Measurements from ENCODE around the gene PGM3.
"Not testable (repeated sequence)": the region's sequence is repeated elsewhere in the genome, so short reads cannot be mapped to it uniquely, and the experiment has no call there.

PGM3 gene, protein sequence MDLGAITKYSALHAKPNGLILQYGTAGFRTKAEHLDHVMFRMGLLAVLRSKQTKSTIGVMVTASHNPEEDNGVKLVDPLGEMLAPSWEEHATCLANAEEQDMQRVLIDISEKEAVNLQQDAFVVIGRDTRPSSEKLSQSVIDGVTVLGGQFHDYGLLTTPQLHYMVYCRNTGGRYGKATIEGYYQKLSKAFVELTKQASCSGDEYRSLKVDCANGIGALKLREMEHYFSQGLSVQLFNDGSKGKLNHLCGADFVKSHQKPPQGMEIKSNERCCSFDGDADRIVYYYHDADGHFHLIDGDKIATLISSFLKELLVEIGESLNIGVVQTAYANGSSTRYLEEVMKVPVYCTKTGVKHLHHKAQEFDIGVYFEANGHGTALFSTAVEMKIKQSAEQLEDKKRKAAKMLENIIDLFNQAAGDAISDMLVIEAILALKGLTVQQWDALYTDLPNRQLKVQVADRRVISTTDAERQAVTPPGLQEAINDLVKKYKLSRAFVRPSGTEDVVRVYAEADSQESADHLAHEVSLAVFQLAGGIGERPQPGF

GRCh38 chr6:83192871-83193746, at the start of gene PGM3, which contains the start of gene RWDD2A:
TSS of gene PGM3 (minus strand) at chr6:83193265. CDS start at chr6:83191012, 2,253 bp downstream.
TSS of gene RWDD2A (plus strand) at chr6:83193357. CDS start at chr6:83194452, 1,095 bp downstream.
- peak; percentile 97 for DNase-seq (ENCODE audit: low spot score)

DNA sequence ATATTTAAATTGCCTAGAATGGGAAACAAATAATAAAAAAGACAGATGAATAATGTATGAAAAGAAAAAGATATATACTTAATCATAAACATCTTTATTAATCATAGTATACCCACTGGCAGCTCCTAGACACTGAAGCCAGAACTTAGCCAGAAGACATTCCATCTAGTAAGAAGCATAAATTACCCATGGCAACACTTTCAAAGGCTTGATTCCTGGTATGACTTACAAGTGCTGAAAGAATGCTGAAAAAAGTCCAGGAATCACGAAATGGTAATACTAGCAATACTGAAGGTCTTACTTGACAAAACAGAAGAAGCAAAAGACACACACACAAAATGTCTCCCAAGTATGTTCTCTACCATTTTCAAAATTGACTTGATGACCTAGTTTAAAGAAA, 38.1 kb upstream of the PGM3 start:
- DNase-seq (ENCODE audit: low spot score), result no peak

GRCh38 chr6:83226517-83226916, 33.5 kb upstream of the PGM3 start:
- DNase-seq (ENCODE audit: low spot score), result no peak

DNA sequence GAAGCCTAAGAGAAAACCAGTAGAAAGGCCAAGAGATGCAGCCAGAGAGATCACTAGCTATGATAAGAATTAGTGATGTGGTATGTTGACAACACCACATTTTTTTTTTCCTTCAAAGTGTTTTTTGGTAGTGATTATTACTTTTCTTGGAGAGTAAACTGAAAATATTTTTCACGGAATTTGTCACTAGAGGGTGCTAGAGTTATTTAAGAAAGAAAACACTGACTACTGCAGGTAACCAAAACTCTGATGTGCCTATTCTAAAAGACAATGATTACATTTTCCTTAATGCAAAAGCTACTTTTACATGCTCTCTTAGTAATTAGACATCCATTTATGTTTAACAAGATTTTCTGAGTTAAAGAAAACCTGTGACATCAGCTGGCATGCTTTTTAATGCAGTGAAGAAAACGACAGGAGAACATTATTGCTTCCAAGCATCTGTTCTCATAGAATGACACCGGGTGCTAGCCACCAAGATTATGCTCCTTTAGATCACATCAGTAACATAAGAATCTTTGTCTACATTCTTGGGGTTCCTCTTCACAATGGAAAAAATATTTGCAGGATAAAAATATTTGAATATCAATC, 28.9 kb upstream of the PGM3 start:
- DNase-seq (ENCODE audit: low spot score), result no peak

GRCh38 chr6:83221276-83221675, 28.2 kb upstream of the PGM3 start:
- no peak for DNase-seq (ENCODE audit: low spot score)

- DNase-seq (ENCODE audit: low spot score), result no peak
Observed at GRCh38 chr6:83220121-83220520, 27.1 kb upstream of the PGM3 start.

DNA sequence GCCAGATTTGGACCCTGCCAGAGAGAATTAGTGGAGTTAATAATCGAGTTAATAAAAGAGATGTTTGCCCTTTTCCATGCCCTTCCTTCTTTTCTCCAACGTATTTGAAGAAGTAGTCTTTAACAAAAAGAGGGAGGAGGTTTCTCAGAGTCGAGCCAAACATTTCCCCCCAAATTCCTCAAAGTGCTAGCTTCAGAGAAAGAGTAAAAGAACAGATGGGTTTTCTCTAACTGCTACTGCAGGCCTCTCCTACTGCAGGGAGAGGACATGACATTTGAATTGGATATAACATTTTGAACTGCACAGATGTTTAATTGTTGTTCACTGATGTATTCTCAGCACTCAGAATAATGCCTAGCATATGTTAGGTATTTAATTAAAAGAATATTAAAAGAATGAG, 25.6 kb upstream of the PGM3 start:
- no peak for DNase-seq (ENCODE audit: low spot score)

GRCh38 chr6:83216806-83217205, 23.7 kb upstream of the PGM3 start:
- no peak for DNase-seq (ENCODE audit: low spot score)

DNA sequence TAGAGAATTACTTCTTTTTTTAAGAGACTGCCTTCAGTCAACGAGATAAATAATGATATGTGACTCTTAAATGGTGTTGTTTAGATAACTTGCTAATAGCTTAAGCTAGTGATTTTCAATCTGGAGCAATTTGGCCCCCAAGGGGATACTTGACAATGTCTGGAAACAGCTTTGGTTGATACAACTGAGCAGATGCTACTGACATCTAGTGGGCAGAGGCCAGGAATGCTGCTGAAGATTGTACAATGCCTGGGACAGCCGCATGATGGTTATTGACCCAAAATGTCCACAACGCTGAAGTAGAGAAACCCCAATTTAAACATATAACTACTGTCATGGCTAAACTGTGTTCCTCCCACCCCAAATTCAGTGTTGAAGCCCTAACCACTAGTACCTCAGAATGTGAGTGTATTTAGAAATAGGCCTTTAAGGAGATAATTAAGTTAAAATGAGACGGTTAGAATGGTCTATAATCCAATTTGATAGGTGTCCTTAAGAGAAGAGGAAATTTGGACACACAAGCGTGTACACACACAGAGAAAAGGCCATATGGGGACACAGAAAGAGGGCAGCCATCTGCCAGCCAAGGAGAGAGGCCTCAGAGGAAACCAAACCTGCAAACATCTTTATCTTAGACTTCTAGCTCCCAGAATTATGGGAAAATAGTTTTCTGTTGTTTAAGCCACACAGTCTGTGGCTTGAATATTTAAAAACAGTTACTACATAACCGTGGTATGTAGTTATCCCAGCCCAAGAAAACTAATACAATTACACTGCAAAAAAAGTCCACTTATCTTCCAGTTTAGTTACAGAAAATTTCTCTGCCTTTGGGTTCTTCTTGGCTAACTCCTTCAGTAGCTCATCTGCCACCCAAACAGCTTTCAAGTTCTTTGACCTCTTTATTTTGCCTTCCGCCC, 22.3 kb upstream of the PGM3 start:
- DNase-seq (ENCODE audit: low spot score), result peak; percentile 30

- DNase-seq (ENCODE audit: low spot score), result no peak
Observed at GRCh38 chr6:83202031-83202430, 9.0 kb upstream of the PGM3 start.

GRCh38 chr6:83199863-83200225, 6.8 kb upstream of the PGM3 start:
- DNase-seq (ENCODE audit: low spot score), result no peak

GRCh38 chr6:83199173-83199862, 6.3 kb upstream of the PGM3 start:
- DNase-seq (ENCODE audit: low spot score), result no peak

- no peak for DNase-seq (ENCODE audit: low spot score)
Observed at GRCh38 chr6:83198486-83199172, 5.6 kb upstream of the PGM3 start.

GRCh38 chr6:83193747-83194566, 892 bp upstream of the PGM3 start:
- peak; percentile 41 for DNase-seq (ENCODE audit: low spot score)

GRCh38 chr6:83192456-83192855, 609 bp downstream of the PGM3 start:
- no peak for DNase-seq (ENCODE audit: low spot score)

DNA sequence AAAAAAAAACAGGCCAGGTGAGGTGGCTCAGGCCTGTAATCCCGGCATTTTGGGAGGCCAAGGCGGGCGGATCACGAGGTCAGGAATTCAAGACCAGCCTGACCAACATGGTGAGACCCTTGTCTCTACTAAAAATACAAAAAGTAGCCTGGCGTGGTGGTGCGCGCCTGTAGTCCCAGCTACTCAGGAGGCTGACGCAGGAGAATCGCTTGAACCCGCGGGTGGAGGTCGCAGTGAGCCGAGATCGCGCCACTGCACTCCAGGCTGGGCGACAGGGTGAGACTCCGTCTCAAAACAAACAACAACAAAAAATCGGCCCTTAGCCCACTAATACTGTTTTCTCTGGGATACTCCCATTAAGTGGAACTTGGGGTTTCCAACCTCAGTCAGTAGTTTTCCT, 1.1 kb downstream of the PGM3 start:
- not testable (repeated sequence) for DNase-seq (ENCODE audit: low spot score)

- no peak for DNase-seq (ENCODE audit: low spot score)
Observed at GRCh38 chr6:83190626-83191025, 2.4 kb downstream of the PGM3 start.

DNA sequence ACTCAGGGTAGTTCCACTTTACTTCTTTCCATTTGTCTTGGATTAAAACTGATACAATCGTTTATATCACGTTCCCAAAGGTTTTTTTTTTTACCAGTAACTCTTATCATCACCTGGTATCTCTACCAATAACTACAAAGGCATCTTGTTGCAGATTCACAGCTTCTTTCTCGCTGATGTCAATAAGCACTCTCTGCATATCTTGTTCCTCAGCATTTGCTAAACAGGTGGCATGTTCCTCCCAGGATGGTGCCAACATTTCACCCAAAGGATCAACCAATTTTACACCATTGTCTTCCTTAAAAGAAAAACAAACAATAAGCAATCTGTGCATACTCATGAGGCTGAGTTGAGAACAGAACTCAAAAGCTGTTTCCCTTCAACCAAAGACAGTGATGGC, 4.6 kb downstream of the PGM3 start:
- DNase-seq (ENCODE audit: low spot score), result no peak

DNA sequence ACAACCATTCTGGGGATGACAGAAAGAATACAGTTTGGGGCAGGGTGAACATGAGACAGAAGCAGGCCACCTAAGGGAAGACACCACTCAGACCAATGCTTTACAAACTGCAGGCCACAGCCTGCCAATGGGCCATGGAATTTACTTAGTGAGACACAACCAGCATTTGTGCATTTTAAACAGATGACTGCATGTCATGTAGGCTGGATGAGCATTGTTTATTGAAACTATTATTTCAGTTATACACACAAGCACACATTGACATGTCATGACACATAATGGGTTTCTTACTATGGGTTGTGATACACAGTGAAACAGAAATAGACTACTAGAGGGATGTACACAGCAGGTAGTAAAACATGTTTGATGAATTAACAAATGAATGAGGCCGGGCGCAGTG, 8.0 kb downstream of the PGM3 start:
- DNase-seq (ENCODE audit: low spot score), result no peak
